Activated T-cell treated with anti-CD3 and anti-CD28 coated beads for 48 hours (primary cell): ENCODE measurements around the gene LRMDA.

Source experiments
- DNase-seq: peaks from one replicate; pipeline ENCODE4 v3.0.0-alpha.2; 2020; ENCODE audit warnings: low read depth

Gene LRMDA

GRCh38 chr10:76210211-76210610, 778.8 kb downstream of the LRMDA start:
- no peak for DNase-seq

DNA sequence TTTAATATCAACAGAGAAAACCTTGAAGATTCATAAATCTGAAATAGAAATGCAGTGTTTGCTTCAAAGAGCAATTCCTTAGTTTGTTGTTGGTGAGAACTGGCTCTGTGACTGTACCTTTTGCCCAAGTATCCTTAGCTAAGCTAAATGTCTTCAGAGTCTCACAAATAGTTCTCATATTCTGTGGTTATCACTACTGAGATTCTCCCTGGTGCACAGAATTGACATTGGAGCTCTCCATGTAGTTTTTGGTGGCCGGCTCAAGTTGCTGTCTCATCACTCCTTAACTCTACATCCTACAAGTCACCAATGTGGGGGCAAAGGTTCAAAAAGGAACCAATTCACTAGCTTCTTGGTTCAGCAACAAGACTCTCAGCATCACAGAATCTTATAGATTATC, 780.3 kb downstream of the LRMDA start:
- no peak for DNase-seq

DNA sequence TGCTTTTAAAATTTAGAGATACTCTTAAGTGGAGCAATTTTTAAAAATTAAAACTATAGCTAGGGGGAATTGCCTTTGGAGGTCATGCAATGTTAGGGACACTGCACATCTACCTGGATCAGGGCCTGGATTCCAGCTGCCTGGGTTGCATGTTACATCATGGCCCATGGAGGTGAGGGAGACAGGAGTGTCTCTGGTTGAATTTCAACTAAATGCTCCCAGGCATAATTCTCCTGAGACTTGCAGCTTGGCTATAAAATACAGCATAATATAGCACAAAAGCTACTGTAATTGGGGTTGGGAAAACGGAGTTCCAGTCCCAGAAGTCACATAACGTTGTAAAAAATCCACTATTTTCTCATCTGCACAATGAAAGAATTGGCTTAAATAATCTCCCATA, 782.5 kb downstream of the LRMDA start:
- no peak for DNase-seq

DNA sequence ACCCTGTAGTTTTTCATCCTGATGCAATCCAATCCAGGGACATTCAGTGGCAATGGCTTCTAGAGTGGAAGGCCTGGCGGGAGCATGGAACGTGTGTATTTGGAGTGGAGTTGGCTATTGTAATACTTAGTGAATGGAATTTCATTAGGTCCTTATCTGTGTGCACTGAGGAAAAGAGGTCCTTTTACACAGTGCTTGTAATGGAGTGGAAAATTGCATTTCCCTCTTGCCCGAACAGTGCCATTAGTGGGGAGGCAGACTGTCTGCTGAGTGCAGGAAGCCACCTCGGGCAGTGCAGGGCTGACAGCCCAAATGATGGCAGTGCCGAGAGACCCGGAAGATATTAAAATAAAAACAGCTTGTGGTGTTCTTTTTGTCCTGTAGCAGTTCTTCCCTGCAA, 786.6 kb downstream of the LRMDA start:
- DNase-seq, result no peak

GRCh38 chr10:76229341-76229740, 797.9 kb downstream of the LRMDA start:
- no peak for DNase-seq

DNA sequence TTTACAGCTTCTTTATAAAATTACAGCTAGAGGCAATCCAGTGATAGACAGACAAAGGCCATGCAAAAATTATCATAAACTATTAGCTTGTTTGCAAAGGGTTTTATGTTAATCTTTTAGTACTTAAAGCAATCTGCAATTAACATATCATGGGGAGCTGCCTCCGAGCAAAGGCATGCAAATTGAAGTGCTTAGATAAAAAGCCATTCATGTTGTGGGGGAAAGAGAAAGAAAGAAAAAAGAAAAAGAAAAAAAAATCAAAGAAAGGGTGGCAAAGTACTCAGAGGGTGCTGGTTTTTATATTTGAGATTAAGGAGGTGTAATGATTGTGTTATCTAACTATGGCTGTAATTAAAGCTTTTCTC, 799.5 kb downstream of the LRMDA start:
- DNase-seq, result no peak

DNA sequence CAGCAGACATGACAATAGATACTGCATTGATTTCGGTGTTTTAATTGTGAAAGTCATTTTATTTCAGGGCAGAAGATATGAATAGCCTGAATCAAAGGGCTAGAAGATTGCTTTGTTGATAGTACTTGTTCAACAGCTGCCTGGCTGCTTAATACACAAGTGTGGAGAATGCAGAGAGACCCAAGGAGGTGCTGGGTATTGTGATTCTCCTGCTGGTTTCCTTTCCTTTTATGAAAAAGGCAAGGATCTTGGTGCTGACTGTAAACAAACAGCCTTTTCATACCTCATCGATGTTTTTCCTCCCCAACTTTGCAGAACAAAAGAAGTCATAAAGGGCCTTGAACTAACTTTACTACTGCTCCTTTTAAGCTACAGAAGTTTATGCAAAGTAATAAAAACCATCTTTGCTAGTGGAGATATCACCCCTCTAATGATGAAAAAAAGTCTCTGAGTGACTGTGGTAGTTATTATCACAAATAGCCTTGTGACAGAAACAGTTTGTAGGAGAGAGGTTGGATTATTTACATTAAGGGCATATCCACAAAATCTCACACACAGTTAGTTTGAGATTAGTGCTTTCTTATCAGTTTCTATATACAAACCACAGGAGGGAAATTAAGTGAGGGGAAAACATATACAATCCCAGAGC, 800.0 kb downstream of the LRMDA start:
- no peak for DNase-seq

DNA sequence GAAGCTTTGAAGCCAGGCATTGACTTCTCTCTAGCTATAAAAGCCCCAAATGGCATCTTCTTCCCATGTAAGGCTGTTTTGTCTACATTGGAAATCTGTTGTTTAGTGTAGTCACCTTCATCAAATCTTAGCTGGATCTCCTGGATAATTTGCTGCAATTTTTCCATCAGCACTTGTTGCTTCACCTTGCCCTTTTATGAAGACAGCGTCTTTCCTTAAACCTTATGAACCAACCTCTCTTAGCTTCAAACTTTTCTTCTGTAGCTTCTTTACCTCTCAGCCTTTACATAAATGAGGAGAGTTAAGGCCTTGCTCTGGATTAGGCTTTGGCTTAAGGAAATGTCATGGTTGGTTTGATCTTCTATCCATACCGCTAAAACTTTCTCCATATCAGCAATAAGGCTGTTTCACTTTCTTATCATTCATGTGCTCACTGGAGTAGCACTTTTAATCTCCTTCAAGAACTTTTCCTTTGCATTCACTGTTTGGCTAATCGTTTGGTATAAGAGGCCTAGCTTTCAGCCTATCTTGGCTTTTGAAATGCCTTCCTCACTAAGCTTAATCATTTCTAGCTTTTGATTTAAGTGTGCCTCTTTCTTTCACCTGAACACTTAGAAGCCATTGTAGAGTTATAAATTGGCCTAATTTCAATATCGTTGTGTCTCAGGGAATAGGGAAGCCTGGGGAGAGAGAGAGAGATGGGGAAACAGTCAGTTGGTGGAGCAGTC, 803.2 kb downstream of the LRMDA start:
- no peak for DNase-seq

GRCh38 chr10:76236356-76236755, 804.9 kb downstream of the LRMDA start:
- no peak for DNase-seq

- DNase-seq, result no peak
Observed at GRCh38 chr10:76242956-76243355, 811.5 kb downstream of the LRMDA start.

- no peak for DNase-seq
Observed at GRCh38 chr10:76244061-76244686, 812.8 kb downstream of the LRMDA start.

GRCh38 chr10:76245951-76246495, 814.6 kb downstream of the LRMDA start:
- no peak for DNase-seq

GRCh38 chr10:76248649-76249200, 817.3 kb downstream of the LRMDA start:
- DNase-seq, result no peak

- no peak for DNase-seq
Observed at GRCh38 chr10:76251841-76252671, 820.6 kb downstream of the LRMDA start.

DNA sequence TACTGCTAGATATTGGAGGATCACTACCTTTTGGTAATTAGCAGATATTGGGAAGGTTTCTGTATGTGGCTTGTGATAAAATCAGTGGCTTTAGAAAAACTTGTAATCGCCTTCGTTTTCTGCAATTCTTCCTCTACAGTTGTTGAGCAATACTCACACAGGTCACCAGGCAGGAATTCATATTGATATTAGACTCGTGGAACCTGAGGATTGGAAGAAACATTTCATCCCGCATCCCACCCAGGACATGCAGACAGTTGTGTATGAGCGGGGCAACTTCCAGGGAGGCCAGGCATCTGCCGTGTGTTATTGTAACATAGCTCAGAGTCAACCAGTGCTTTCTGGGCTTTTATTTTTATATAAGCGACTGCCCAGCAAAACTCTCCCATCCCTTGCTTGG, 821.3 kb downstream of the LRMDA start:
- DNase-seq, result no peak

DNA sequence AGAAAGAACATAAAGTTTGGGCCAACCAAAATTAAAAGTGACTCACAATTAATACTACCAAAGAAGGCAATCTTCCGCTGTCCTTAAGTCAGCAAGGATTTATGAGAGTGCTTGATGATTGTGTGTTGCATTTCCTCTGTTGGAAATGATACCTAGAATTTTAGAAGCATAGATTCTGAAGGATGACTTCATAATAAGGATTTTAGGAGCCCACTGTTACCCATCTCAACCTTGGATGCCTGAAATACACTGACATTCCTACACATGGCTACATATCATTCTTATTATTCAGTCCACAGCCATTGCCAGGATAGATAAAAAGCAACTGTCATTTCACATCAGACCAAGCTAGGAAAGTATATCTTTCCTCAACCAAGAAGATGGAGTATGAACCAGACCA, 823.8 kb downstream of the LRMDA start:
- DNase-seq, result no peak

GRCh38 chr10:76257816-76258215, 826.4 kb downstream of the LRMDA start:
- DNase-seq, result no peak

GRCh38 chr10:76265441-76266113, 834.2 kb downstream of the LRMDA start:
- DNase-seq, result no peak

DNA sequence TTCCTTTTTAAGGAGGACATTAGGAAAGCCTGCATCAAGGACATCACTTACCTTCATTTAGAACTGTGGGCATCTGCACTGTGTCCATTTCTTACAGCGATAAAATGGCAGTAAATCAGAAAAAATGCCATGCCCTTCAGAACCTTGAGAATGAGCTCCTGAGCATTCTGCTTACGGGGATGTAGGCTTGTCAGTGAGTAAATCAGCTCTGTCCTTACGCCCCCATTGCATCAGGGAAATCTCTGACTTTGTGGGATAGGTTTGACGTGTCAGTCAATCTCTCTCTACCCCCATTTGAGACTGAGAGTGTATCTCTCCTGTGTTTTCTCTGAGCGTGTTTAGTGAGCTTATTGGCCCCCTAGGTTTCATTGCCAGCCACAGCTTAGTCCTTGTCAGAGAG, 837.1 kb downstream of the LRMDA start:
- DNase-seq, result no peak

GRCh38 chr10:76268954-76269353, 837.5 kb downstream of the LRMDA start:
- no peak for DNase-seq

- DNase-seq, result no peak
Observed at GRCh38 chr10:76270464-76270863, 839.0 kb downstream of the LRMDA start.
